ENCODE data around the gene PICK1. TPM values are rescaled to one million over a fixed set of nuclear protein-coding genes. Genes with fewer than 3 reads are reported as not detected.

PICK1 gene
- total and polyA plus RNA-seq, 2 of the 13 experiments (the other 11 are each of a cell fraction or from before 2014, with no cell fraction given): 19.3 to 25.3 TPM

GRCh38 chr22:38106814-38107578, 49.8 kb downstream of the PICK1 start (continued):
- TF ChIP-seq PBX3 (CRISPR knock-in tag; IDR thresholded peaks at IDR 0.05; ENCODE audit: borderline replicate concordance) (no peak), GFI1 (CRISPR knock-in tag; IDR thresholded peaks at IDR 0.05; ENCODE audit: borderline replicate concordance) (no peak), ZNF597 (CRISPR knock-in tag; IDR thresholded peaks at IDR 0.05) (no peak), JUND (CRISPR knock-in tag; IDR thresholded peaks at IDR 0.05) (no peak), ZFP90 (CRISPR knock-in tag; IDR thresholded peaks at IDR 0.05; ENCODE audit: borderline replicate concordance) (no peak), NFKB2 (CRISPR knock-in tag; IDR thresholded peaks at IDR 0.05; ENCODE audit: borderline replicate concordance) (no peak), PRDM15 (CRISPR knock-in tag; IDR thresholded peaks at IDR 0.05) (no peak), ZBTB34 (CRISPR knock-in tag; IDR thresholded peaks at IDR 0.05) (no peak), MEIS1 (CRISPR knock-in tag; IDR thresholded peaks at IDR 0.05; ENCODE audit: borderline replicate concordance) (no peak), ZNF800 (CRISPR knock-in tag; IDR thresholded peaks at IDR 0.05) (no peak), ZNF629 (CRISPR knock-in tag; conservative IDR thresholded peaks at IDR 0.05) (peak; percentile 90), ZNF251 (CRISPR knock-in tag; IDR thresholded peaks at IDR 0.05) (no peak), ZFP1 (CRISPR knock-in tag; IDR thresholded peaks at IDR 0.05) (no peak), ZNF275 (CRISPR knock-in tag; IDR thresholded peaks at IDR 0.05; ENCODE audit: borderline replicate concordance) (0 out of 2 replicates have a peak, but pooled peaks have one; percentile 31), CREB1 (IDR thresholded peaks at IDR 0.05) (no peak), CREB1 (CRISPR knock-in tag; IDR thresholded peaks at IDR 0.05) (no peak), FOXK2 (IDR thresholded peaks at IDR 0.05) (no peak), RAD51 (IDR thresholded peaks at IDR 0.05; ENCODE audit: borderline replicate concordance) (no peak), ZNF761 (CRISPR knock-in tag; conservative IDR thresholded peaks at IDR 0.05) (no peak)

Data from HepG2 (cell line).